Stimulated activated CD8-positive, alpha-beta memory T cell treated with anti-CD3 and anti-CD28 coated beads, Interleukin-7, amount 100 ng/mL, for 24 hours (primary cell): ENCODE results near the gene OR52E4.

Experiments used
- DNase-seq: peaks from one replicate; pipeline ENCODE4 v3.0.0-alpha.2; 2020; ENCODE audit warnings: low read depth

The OR52E4 gene

GRCh38 chr11:5929571-5930368 lies 49.3 kb downstream of the OR52E4 start:
- DNase-seq, result no peak

- DNase-seq, result no peak
Measured at GRCh38 chr11:5930614-5931013, 50.2 kb downstream of the OR52E4 start.

- no peak for DNase-seq
Measured at GRCh38 chr11:5931061-5931460, 50.6 kb downstream of the OR52E4 start.

- DNase-seq, result no peak
Measured at GRCh38 chr11:5932671-5933070, 52.2 kb downstream of the OR52E4 start.

GRCh38 chr11:5933116-5933515 lies 52.7 kb downstream of the OR52E4 start:
- DNase-seq, result no peak
